Activated CD8-positive, alpha-beta memory T cell treated with anti-CD3 and anti-CD28 coated beads, Interleukin-2, amount 50 U/mL, for 24 hours (primary cell): ENCODE measurements around the gene SLC2A13.
"Not testable (repeated sequence)": the region's sequence is repeated elsewhere in the genome, so short reads cannot be mapped to it uniquely, and the experiment has no call there.

Experiments used
- DNase-seq: peaks from one replicate; pipeline ENCODE4 v3.0.0-alpha.2; 2020; ENCODE audit errors: extremely low read depth

SLC2A13 gene

GRCh38 chr12:39755478-39755877, 350.4 kb downstream of the SLC2A13 start:
- DNase-seq = no peak

GRCh38 chr12:39752482-39753137, 353.3 kb downstream of the SLC2A13 start:
- no peak for DNase-seq

DNA sequence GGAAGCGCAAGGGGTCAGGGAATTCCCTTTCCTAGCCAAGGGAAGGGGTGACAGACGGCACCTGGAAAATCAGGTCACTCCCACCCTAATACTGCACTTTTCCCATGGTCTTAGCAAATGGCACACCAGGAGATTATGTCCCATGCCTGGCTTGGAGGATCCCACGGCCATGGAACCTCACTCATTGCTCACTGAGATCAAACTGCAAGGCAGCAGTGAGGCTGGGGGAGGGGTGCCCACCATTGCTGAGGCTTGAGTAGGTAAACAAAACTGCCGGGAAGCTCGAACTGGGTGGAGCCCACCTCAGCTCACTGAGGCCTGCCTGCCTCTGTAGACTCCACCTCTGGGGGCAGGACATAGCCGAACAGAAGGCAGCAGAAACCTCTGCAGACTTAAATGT, 359.7 kb downstream of the SLC2A13 start:
- DNase-seq = not testable (repeated sequence)

- DNase-seq = no peak
These were observed 362.2 kb downstream of the SLC2A13 start for GRCh38 chr12:39743655-39744054.

- DNase-seq = no peak
These were observed 369.5 kb downstream of the SLC2A13 start for GRCh38 chr12:39736406-39736805.

DNA sequence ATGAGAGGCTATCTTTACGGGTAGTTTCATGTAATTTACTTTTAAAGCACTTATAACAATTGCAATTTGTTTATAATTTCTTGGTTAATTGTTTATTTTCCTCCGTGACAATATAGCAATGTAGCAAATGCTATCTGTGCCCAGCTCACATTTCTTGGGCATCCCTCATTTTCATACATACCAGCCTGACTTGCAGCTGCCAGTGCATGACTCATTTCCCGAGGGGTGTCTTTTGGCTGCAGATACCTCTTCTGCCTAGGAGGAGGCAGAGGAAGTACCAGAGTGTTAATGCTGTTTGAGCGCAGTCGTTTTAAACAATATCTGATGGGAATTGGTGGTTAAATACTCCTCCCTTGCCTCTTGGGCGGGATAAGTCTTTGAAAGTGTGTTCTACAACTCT, 382.1 kb downstream of the SLC2A13 start:
- no peak for DNase-seq

DNA sequence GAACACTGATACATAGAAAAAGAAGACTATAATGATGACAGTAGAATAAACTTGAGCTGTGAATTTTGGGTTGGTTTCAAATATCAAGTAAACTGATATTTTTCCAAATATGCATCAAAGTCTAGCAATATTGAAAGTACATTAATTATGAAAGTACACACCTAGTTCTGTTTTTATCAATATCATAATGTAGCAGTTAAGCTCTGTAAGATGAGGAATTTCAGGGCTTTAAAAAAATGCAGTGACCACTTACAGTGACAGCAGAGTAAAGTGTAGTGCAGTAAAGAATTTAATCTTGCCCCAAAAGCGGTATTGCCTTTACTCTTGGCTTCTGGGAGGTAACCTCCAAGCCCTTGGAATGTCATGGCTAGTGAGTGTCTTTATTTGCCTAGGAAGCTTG, 383.4 kb downstream of the SLC2A13 start:
- DNase-seq = no peak

- DNase-seq = no peak
These were observed 392.3 kb downstream of the SLC2A13 start for GRCh38 chr12:39713552-39713951.

- DNase-seq = no peak
These were observed 393.5 kb downstream of the SLC2A13 start for GRCh38 chr12:39712334-39712733.
